Spleen (tissue), 7 donors: ENCODE data around the gene CDC42BPG.

Source experiments
- POLR2A ChIP-seq, 3 donors: fragments of 450-650 bp; IDR thresholded peaks; one replicate each; pipeline ENCODE4 v1.5.1; 2017; ENCODE audit warnings: antibody characterized with exemption in 3 of 3, mild to moderate bottlenecking in 1 of 3
- POLR2AphosphoS5 ChIP-seq, 3 donors: sonication (generic); formaldehyde crosslinking; IDR thresholded peaks; one replicate each; pipeline ENCODE4 v1.5.1; 2017; ENCODE audit warnings: antibody characterized with exemption in 3 of 3
- TF ChIP-seq, protein P1 (sequence below), 11 experiments: fragments of 200-600 bp in 7 of 11; fragments of 450-650 bp in 4 of 11; sonication (generic) in 4 of 11; IDR thresholded peaks in 8 of 11; conservative IDR thresholded peaks in 3 of 11; 1 replicate in 7 of 11; 2 replicates in 4 of 11; pipeline versions ENCODE4 v1.4.0 to v1.8.0; 2016 to 2021; ENCODE audit warnings: antibody characterized with exemption in 11 of 11, inconsistent platforms in 4 of 11, mild to moderate bottlenecking in 1 of 11
- donor health status: DM: no; HTN: no; CAD: no; lungs with moderate emphysema.
- donor health status: DM: no; HTN: no; CAD: no.
- donor health status: DM: no; HTN: no; CAD: no.

DNA sequence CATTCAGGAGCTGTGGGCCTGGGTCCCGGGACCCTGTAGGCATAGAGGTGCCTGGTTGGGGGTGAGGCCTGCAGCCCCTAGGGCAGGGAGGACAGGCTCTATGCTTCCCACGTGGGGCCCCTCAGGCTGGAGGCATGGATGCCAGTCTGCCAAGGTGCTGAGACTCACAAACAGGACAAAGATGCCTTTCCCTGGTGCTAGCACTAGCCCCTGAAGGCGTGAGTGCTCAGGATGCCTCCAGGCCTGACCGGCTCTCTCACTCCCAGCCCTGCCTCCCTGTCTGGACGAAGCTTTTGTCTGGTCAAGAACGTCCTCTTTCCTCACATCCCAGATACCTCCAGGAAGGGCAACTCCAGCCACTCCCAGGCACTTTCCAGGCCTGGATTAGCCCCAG is 2.1 kb downstream of the CDC42BPG start:
- TF ChIP-seq, protein P1, sequence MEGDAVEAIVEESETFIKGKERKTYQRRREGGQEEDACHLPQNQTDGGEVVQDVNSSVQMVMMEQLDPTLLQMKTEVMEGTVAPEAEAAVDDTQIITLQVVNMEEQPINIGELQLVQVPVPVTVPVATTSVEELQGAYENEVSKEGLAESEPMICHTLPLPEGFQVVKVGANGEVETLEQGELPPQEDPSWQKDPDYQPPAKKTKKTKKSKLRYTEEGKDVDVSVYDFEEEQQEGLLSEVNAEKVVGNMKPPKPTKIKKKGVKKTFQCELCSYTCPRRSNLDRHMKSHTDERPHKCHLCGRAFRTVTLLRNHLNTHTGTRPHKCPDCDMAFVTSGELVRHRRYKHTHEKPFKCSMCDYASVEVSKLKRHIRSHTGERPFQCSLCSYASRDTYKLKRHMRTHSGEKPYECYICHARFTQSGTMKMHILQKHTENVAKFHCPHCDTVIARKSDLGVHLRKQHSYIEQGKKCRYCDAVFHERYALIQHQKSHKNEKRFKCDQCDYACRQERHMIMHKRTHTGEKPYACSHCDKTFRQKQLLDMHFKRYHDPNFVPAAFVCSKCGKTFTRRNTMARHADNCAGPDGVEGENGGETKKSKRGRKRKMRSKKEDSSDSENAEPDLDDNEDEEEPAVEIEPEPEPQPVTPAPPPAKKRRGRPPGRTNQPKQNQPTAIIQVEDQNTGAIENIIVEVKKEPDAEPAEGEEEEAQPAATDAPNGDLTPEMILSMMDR (IDR thresholded peaks at IDR 0.05 in 8 of 11, conservative IDR thresholded peaks at IDR 0.05 in 3 of 11): no peak
- TF ChIP-seq POLR2A (IDR thresholded peaks at IDR 0.05) (no peak), POLR2AphosphoS5 (IDR thresholded peaks at IDR 0.05) (no peak)
